ENCODE measurements around the gene DPP3. TPM values are rescaled to one million over a fixed set of nuclear protein-coding genes. Genes with fewer than 3 reads are reported as not detected.
"Not testable (repeated sequence)": the region's sequence is repeated elsewhere in the genome, so short reads cannot be mapped to it uniquely, and the experiment has no call there.

DPP3 gene
- total and polyA plus RNA-seq, 2 donors (not counting 1 experiment from before 2014, with no cell fraction given) = 21.5 to 40.6 TPM

DNA sequence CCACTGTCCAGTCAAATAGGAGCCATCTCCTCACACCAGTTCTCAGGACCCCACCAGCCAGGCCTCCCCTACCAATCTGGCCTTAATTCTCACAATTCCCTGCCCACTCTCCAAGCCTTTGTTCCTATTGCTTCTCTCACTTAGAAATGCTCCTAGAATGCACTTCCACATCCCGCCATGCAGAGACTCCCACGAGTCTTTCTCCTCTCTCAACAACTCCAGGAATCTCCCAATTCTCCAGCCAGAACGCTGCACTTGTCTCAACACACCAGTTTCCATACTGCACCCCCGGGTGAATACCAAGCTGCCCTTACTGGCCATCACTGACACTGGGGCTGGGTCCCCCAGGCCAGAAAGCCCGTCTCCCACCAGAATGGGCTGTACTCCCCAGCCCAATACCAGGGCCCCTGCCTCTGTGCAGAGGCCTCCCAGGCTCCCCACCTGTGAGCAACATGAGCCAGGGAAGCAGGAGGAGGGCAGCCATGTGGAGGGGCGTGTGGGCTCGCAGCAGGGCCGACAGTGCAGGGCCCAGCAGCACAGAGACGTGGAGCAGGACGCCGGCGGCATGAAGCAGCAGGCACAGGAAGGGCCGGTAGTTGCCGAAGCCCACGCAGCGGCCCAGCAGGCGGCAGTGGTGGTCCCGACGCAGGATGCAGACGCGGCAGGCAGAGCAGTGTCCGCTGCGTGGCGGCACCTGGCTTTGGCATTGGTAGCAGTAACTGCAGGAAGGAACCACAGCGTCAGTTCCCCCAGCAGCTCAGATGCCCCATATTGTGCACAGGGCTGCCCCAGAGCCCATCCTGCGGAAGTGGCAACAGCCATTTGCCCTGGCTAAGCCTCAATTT lies 63.3 kb downstream of the DPP3 start:
- H3K4me1 ChIP-seq (ENCODE audit: control insufficient read depth in 2 of 2, insufficient read depth in 2 of 2, low read length in 2 of 2) = peaks cover 26 to 34% of the 10 kb centered on the region in 2 donors
- H3K4me2 ChIP-seq (replicated peaks; ENCODE audit: low read depth, low read length, poor library complexity, severe bottlenecking) = peak overlapping the region; percentile 100
- CTCF ChIA-PET = interaction anchor here (1.1 to 6.4 kb wide), 2 partner anchors 135 to 137 kb away, joined by 3 to 58 read pairs; partner anchors contain the start of gene RBM4B
- Mint-ChIP-seq H3K4me1 (peaks cover 42% of the 10 kb centered on the region), H3K4me3 (peak overlapping the region; percentile 84), H3K9me3 (ENCODE audit: insufficient read depth) (no peaks in the 10 kb centered on the region), H3K27ac (peak overlapping the region; percentile 89), H3K27me3 (no peaks in the 10 kb centered on the region)
- peaks cover 0 to 27% of the 10 kb centered on the region in 2 experiments for H3K36me3 ChIP-seq (replicated peaks in 1 of 2; ENCODE audit: control extremely low read depth in 1 of 2, control insufficient read depth in 1 of 2, extremely low read depth in 1 of 2, insufficient read depth in 2 of 2, low read length in 1 of 2)
- POLR2A ChIA-PET = no interaction called here
- WGBS (ENCODE audit: insufficient coverage) = 19% methylated on average over 25 of the region's 26 CpGs
- H3K79me2 ChIP-seq (ENCODE audit: control insufficient read depth, insufficient read depth, low read length) = peaks cover 10% of the 10 kb centered on the region
- intact Hi-C loops (cut with micrococcal nuclease) = loop anchor here (1.0 kb wide), 1 partner anchor 135 kb away; no protein-coding TSS in a partner anchor
- H2AFZ ChIP-seq (ENCODE audit: insufficient read depth, low read depth, low read length, poor library complexity, severe bottlenecking) = peak overlapping the region; percentile 72
- peak overlapping the region; percentile 33 for H3K9ac ChIP-seq (ENCODE audit: low read length)
- ATAC-seq (ENCODE audit: low read depth) (peak; percentile 59), DNase-seq (peak; percentile 88)
- H3K27ac ChIP-seq (ENCODE audit: low read length in 2 of 2) = peak overlapping the region; percentile 61 to 91
- H3K9me3 ChIP-seq (ENCODE audit: control extremely low read depth in 1 of 3, control insufficient read depth in 2 of 3, insufficient read depth in 1 of 3, low read length in 2 of 3) = no peaks in the 10 kb centered on the region
- H3K4me3 ChIP-seq (ENCODE audit: control extremely low read depth in 1 of 5, extremely low read depth in 1 of 5, insufficient read depth in 1 of 5, low read depth in 2 of 5, low read length in 4 of 5) = peak overlapping the region in 3 of 5 experiments; percentile 24 to 45 (median 27)
- no peaks in the 10 kb centered on the region for H3K27me3 ChIP-seq (replicated peaks in 1 of 4; ENCODE audit: control extremely low read depth in 1 of 4, control insufficient read depth in 3 of 4, insufficient read depth in 4 of 4, low read length in 3 of 4)
- H4K20me1 ChIP-seq (ENCODE audit: control insufficient read depth, insufficient read depth, low read length, poor library complexity, severe bottlenecking) = no peaks in the 10 kb centered on the region
- TF ChIP-seq EZH2 (IDR thresholded peaks at IDR 0.05; ENCODE audit: borderline replicate concordance, insufficient read depth, low read depth, low read length, poor library complexity, severe bottlenecking) = no peak
- TF ChIP-seq, protein P1, sequence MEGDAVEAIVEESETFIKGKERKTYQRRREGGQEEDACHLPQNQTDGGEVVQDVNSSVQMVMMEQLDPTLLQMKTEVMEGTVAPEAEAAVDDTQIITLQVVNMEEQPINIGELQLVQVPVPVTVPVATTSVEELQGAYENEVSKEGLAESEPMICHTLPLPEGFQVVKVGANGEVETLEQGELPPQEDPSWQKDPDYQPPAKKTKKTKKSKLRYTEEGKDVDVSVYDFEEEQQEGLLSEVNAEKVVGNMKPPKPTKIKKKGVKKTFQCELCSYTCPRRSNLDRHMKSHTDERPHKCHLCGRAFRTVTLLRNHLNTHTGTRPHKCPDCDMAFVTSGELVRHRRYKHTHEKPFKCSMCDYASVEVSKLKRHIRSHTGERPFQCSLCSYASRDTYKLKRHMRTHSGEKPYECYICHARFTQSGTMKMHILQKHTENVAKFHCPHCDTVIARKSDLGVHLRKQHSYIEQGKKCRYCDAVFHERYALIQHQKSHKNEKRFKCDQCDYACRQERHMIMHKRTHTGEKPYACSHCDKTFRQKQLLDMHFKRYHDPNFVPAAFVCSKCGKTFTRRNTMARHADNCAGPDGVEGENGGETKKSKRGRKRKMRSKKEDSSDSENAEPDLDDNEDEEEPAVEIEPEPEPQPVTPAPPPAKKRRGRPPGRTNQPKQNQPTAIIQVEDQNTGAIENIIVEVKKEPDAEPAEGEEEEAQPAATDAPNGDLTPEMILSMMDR (IDR thresholded peaks at IDR 0.05) = peak; percentile 67

DNA sequence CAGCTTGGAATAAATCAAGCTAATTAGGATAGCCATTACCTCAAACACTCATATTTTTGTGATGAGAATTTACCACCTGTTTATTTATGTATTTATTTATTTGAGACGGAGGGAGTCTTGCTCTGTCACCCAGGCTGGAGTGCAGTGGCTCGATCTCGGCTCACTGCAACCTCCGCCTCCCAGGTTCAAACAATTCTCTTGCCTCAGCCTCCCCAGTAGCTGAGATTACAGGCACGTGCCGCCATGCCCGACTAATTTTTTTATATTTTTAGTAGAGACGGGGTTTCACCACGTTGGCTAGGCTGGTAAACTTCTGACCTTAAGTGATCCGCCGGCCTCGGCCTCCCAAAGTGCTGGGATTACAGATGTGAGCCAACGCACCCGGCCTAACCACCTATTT lies 64.7 kb downstream of the DPP3 start:
- H3K27me3 ChIP-seq (replicated peaks in 1 of 4; ENCODE audit: control extremely low read depth in 1 of 4, control insufficient read depth in 3 of 4, insufficient read depth in 4 of 4, low read length in 3 of 4); H3K27me3 Mint-ChIP-seq; H4K20me1 ChIP-seq (ENCODE audit: control insufficient read depth, insufficient read depth, low read length, poor library complexity, severe bottlenecking); DNase-seq; H3K9me3 Mint-ChIP-seq (ENCODE audit: insufficient read depth); ATAC-seq (ENCODE audit: low read depth); intact Hi-C loops (cut with micrococcal nuclease); H3K9me3 ChIP-seq (ENCODE audit: control extremely low read depth in 1 of 3, control insufficient read depth in 2 of 3, insufficient read depth in 1 of 3, low read length in 2 of 3); H3K79me2 ChIP-seq (ENCODE audit: control insufficient read depth, insufficient read depth, low read length): not testable (repeated sequence)
- Histone ChIP-seq H3K27ac (ENCODE audit: low read length in 2 of 2) (peak overlapping the region; percentile 51 to 91), H3K4me3 (ENCODE audit: control extremely low read depth in 1 of 5, extremely low read depth in 1 of 5, insufficient read depth in 1 of 5, low read depth in 2 of 5, low read length in 4 of 5) (peak overlapping the region; percentile 74 to 89 (median 83)), H3K9ac (ENCODE audit: low read length) (peak overlapping the region; percentile 96), H3K36me3 (replicated peaks in 1 of 2; ENCODE audit: control extremely low read depth in 1 of 2, control insufficient read depth in 1 of 2, extremely low read depth in 1 of 2, insufficient read depth in 2 of 2, low read length in 1 of 2) (peaks cover 0 to 20% of the 10 kb centered on the region in 2 experiments), H3K4me2 (replicated peaks; ENCODE audit: low read depth, low read length, poor library complexity, severe bottlenecking) (peak overlapping the region; percentile 100), H2AFZ (ENCODE audit: insufficient read depth, low read depth, low read length, poor library complexity, severe bottlenecking) (peak overlapping the region; percentile 83), H3K4me1 (ENCODE audit: control insufficient read depth in 2 of 2, insufficient read depth in 2 of 2, low read length in 2 of 2) (peaks cover 26 to 34% of the 10 kb centered on the region in 2 donors)
- ChIA-PET POLR2A (interaction anchor here (1.5 kb wide), 1 partner anchor 94 kb away, joined by 3 read pairs; no protein-coding TSS in a partner anchor), CTCF (interaction anchor here (1.1 to 6.4 kb wide), 4 partner anchors 93 to 138 kb away, joined by 3 to 58 read pairs (median 6); partner anchors contain the start of genes RBM4 and RBM4B)
- 47% methylated on average over 3 of the region's 14 CpGs for WGBS (ENCODE audit: insufficient coverage)
- Mint-ChIP-seq H3K4me3 (peak overlapping the region; percentile 95), H3K4me1 (peaks cover 42% of the 10 kb centered on the region), H3K27ac (peak overlapping the region; percentile 89)

All from B cell (primary cell).